Liver (tissue), 3 donors: ENCODE measurements around the gene CLK1.

Experiments
- ATF3 ChIP-seq: IDR thresholded peaks from 2 replicates; pipeline ENCODE4 v1.6.1; 2016; ENCODE audit warnings: antibody characterized with exemption
- CTCF ChIP-seq: fragments of 150-350 bp; IDR thresholded peaks from 2 replicates; pipeline ENCODE4 v1.5.1; 2017; ENCODE audit warnings: improper control_type of control experiment, low read depth, low read length; ENCODE audit not compliant: missing input control
- EGR1 ChIP-seq, 2 donors: IDR thresholded peaks; 2 replicates each; pipeline ENCODE4 v1.6.1; 2016 to 2018; ENCODE audit warnings: antibody characterized with exemption in 2 of 2, low read depth in 2 of 2
- FOXA1 ChIP-seq: IDR thresholded peaks from 2 replicates; pipeline ENCODE4 v1.6.1; 2016; ENCODE audit warnings: antibody characterized with exemption
- GABPA ChIP-seq, 2 donors: IDR thresholded peaks in 1 of 2; conservative IDR thresholded peaks in 1 of 2; 2 replicates each; pipeline ENCODE4 v1.6.1; 2016; ENCODE audit warnings: antibody characterized with exemption in 2 of 2, mild to moderate bottlenecking in 1 of 2, moderate library complexity in 1 of 2
- HNF4G ChIP-seq: IDR thresholded peaks from 2 replicates; pipeline ENCODE4 v1.6.1; 2016; ENCODE audit warnings: antibody characterized with exemption
- MAX ChIP-seq: IDR thresholded peaks from 2 replicates; pipeline ENCODE4 v1.6.1; 2016; ENCODE audit warnings: antibody characterized with exemption
- NR2F2 ChIP-seq: IDR thresholded peaks from 2 replicates; pipeline ENCODE4 v1.6.1; 2016; ENCODE audit warnings: antibody characterized with exemption
- RAD21 ChIP-seq, 2 donors: IDR thresholded peaks; 2 replicates each; pipeline ENCODE4 v1.6.1; 2016; ENCODE audit warnings: antibody characterized with exemption in 2 of 2, mild to moderate bottlenecking in 2 of 2
- RXRA ChIP-seq, 2 donors: IDR thresholded peaks; 2 replicates each; pipeline ENCODE4 v1.6.1; 2017 to 2018; ENCODE audit warnings: antibody characterized with exemption in 2 of 2, mild to moderate bottlenecking in 1 of 2
- TAF1 ChIP-seq: conservative IDR thresholded peaks from 2 replicates; pipeline ENCODE4 v1.6.1; 2016; ENCODE audit warnings: antibody characterized with exemption, mild to moderate bottlenecking
- YY1 ChIP-seq: IDR thresholded peaks from 2 replicates; pipeline ENCODE4 v1.6.1; 2016; ENCODE audit warnings: antibody characterized with exemption, mild to moderate bottlenecking
- TF ChIP-seq, protein P1 (sequence below): IDR thresholded peaks from 2 replicates; pipeline ENCODE4 v1.6.1; 2016; ENCODE audit warnings: antibody characterized with exemption
- TF ChIP-seq, protein P2 (sequence below): IDR thresholded peaks from 2 replicates; pipeline ENCODE4 v1.6.1; 2016; ENCODE audit warnings: antibody characterized with exemption, mild to moderate bottlenecking
- donor health status: healthy.
- donor health status: healthy.

DNA sequence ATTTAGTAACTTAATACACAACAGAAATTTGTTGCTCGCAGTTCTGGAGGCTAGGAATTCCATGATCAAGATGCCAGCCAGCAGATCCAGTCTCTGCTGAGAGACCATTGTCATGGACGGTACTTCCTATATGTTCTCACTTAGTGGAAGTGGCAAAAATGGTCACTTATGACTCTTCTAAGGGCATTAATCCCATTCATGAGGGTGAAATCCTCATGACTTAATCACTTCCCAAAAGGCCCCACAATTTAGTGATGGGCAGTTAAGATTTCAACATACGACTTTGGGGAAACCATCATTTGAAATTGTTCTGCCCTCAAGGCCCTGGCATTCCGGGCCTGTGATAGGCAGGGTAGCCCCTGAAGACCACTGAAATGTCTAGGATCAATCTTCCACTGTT is 29.8 kb downstream of the CLK1 start:
- TF ChIP-seq CTCF: no peak
- TF ChIP-seq RAD21 (IDR thresholded peaks at IDR 0.05): no peak
- no peak for TF ChIP-seq ATF3
- no peak for TF ChIP-seq NR2F2
- no peak for TF ChIP-seq FOXA1
- TF ChIP-seq, protein P1, sequence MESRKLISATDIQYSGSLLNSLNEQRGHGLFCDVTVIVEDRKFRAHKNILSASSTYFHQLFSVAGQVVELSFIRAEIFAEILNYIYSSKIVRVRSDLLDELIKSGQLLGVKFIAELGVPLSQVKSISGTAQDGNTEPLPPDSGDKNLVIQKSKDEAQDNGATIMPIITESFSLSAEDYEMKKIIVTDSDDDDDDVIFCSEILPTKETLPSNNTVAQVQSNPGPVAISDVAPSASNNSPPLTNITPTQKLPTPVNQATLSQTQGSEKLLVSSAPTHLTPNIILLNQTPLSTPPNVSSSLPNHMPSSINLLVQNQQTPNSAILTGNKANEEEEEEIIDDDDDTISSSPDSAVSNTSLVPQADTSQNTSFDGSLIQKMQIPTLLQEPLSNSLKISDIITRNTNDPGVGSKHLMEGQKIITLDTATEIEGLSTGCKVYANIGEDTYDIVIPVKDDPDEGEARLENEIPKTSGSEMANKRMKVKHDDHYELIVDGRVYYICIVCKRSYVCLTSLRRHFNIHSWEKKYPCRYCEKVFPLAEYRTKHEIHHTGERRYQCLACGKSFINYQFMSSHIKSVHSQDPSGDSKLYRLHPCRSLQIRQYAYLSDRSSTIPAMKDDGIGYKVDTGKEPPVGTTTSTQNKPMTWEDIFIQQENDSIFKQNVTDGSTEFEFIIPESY: no peak
- TF ChIP-seq, protein P2, sequence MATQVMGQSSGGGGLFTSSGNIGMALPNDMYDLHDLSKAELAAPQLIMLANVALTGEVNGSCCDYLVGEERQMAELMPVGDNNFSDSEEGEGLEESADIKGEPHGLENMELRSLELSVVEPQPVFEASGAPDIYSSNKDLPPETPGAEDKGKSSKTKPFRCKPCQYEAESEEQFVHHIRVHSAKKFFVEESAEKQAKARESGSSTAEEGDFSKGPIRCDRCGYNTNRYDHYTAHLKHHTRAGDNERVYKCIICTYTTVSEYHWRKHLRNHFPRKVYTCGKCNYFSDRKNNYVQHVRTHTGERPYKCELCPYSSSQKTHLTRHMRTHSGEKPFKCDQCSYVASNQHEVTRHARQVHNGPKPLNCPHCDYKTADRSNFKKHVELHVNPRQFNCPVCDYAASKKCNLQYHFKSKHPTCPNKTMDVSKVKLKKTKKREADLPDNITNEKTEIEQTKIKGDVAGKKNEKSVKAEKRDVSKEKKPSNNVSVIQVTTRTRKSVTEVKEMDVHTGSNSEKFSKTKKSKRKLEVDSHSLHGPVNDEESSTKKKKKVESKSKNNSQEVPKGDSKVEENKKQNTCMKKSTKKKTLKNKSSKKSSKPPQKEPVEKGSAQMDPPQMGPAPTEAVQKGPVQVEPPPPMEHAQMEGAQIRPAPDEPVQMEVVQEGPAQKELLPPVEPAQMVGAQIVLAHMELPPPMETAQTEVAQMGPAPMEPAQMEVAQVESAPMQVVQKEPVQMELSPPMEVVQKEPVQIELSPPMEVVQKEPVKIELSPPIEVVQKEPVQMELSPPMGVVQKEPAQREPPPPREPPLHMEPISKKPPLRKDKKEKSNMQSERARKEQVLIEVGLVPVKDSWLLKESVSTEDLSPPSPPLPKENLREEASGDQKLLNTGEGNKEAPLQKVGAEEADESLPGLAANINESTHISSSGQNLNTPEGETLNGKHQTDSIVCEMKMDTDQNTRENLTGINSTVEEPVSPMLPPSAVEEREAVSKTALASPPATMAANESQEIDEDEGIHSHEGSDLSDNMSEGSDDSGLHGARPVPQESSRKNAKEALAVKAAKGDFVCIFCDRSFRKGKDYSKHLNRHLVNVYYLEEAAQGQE: no peak
- no peak for TF ChIP-seq MAX
- no peak for TF ChIP-seq RXRA (IDR thresholded peaks at IDR 0.05)
- no peak for TF ChIP-seq YY1
- TF ChIP-seq TAF1: no peak
- no peak for TF ChIP-seq EGR1 (IDR thresholded peaks at IDR 0.05; ENCODE audit: low read depth in 2 of 2)
- no peak for TF ChIP-seq HNF4G
- TF ChIP-seq GABPA (IDR thresholded peaks at IDR 0.05 in 1 of 2, conservative IDR thresholded peaks at IDR 0.05 in 1 of 2): no peak
